Stimulated activated CD8-positive, alpha-beta memory T cell treated with anti-CD3 and anti-CD28 coated beads, Interleukin-7, amount 100 ng/mL, for 4 hours (primary cell): ENCODE measurements around the gene FOXJ2.
"Not testable (repeated sequence)": the region's sequence is repeated elsewhere in the genome, so short reads cannot be mapped to it uniquely, and the experiment has no call there.

Experiments
- DNase-seq, 2 donors: peaks; one replicate each; pipeline ENCODE4 v3.0.0-alpha.2; 2020; ENCODE audit warnings: low read depth in 2 of 2

FOXJ2 gene

DNA sequence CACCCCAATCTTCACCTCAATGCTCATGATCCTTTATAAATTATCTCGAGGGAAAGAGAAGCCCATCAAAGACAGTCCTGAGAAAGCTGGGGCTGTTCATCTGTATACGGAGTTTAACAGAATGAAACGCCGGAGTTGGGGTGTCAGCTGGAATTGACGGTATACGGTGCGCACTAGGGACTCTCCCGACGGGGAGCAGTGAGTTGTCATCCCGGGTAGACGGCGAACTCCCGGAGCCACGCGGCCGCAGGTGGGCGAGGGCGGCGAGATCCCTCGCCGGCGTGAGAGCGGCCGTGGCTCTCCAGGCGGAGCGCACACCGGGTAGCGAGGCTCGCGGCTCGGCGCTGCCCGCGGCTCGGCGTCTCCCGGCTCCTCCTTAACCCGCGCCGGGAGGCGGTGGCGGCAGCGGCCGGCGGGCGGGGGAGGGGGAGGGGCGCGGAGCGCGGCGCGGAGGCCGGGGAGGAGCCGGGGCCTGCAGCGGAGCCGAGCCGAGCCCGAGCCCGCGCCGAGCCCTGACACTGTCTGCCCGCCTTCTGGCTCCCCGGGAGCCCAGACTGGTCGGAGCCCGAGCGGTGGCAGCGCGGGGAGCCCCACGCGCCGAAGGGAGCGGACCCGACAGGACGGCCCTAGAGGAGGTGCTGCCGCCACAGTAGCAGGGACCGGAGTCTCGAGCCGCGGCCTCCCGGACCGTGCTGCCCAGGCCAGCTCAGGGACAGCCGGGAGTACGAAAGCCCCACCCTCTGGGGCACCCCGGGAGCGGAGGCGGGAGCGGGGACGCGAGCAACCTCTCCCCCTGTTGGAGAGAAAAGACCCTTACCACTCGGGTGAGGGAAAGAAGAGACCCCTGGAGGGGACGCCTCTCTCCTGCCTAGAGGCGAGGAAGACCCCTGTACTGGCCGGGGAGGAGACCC, at the start of gene FOXJ2:
TSS of gene FOXJ2 (plus strand) at position 475 of the 911 bp plus-strand sequence. CDS start 7,117 bp downstream, outside the sequence.
- DNase-seq = peak; percentile 40 to 80

- not testable (repeated sequence) for DNase-seq
Measured at GRCh38 chr12:7983019-7983418, 49.5 kb upstream of the FOXJ2 start.

- DNase-seq = not testable (repeated sequence)
Measured at GRCh38 chr12:7983460-7983859, 49.1 kb upstream of the FOXJ2 start.

GRCh38 chr12:7984900-7985299, 47.6 kb upstream of the FOXJ2 start:
- DNase-seq = no peak

GRCh38 chr12:7985802-7986418, 46.6 kb upstream of the FOXJ2 start:
- DNase-seq = no peak

DNA sequence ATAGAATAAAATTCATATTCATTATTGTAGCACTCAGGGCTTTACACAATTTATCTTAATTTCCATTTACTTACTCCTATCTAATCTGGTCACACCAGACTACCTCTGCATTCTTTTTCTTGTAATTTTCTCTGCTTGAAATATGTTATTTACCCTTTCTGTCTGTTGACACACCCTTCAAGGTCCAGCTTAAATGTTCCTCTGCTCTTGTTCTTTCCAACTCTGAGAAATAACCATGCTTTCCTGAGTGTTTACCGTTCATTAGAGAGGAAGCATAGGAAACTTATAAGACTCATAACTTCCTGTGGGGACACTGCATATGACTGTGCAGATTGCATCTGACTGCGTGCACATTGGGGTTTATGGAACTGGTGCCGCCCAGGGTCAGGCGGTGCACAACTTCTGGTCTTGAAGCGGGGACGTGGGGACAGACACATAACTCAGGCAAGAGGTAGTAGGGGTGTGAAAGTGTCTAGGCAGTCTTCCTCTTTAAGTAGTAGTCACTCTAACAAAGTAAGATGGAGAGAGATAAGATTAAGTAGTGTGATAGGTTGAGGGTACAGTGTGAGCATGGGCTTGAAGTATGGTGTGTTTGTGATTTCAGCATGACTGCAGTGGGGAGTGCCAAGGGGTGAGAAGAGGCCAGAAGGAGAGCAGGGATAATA, 42.6 kb upstream of the FOXJ2 start:
- peak; percentile 43 to 59 for DNase-seq

DNA sequence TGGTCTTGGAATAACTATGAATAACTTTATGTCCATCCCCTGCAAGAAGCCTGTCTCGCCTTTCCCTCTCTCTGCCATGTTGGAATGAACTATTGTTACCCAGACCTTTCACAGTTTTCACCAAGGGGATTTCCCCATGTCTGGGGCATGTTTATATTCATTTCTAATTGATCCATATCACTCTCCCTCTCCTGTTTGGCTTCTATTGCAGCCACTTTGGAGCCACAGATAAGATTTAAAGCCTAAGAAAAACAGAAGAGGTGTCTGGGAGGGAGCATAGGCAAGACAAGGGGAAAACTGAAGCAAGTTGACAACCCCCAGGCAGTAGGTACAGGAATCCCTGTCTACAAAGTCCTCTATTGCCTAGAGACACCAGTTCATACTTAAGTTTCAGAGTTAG, 41.0 kb upstream of the FOXJ2 start:
- no peak for DNase-seq

DNA sequence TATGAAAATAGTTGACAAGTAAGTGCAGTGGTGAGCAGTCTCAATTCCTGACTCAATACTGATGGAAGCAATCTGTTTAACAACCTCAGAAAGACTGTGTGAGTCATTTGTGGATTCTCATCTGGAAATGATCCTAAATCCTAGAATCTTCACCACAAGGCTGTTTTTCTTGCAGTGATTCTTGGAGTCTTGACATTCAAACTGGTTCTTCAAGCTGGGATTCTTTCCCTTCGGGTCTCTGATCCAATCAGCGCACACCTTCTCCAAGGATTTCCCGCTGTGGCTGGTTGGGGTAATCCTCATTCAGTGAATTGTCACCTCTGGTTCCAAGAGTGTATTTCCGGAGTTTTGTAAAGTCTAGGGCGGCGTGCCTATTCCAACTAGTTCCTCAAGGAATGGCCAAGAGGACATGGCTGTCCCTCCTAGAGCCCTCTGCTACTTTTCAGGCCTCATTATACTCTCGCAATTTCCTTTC, 37.7 kb upstream of the FOXJ2 start:
- no peak for DNase-seq

- peak; percentile 80 to 92 for DNase-seq
Measured at GRCh38 chr12:7995266-7995963, 37.1 kb upstream of the FOXJ2 start.

GRCh38 chr12:8000827-8001226, 31.7 kb upstream of the FOXJ2 start:
- DNase-seq = not testable (repeated sequence)

- not testable (repeated sequence) for DNase-seq
Measured at GRCh38 chr12:8001496-8001895, 31.0 kb upstream of the FOXJ2 start.

- DNase-seq = not testable (repeated sequence)
Measured at GRCh38 chr12:8004897-8005296, 27.6 kb upstream of the FOXJ2 start.

DNA sequence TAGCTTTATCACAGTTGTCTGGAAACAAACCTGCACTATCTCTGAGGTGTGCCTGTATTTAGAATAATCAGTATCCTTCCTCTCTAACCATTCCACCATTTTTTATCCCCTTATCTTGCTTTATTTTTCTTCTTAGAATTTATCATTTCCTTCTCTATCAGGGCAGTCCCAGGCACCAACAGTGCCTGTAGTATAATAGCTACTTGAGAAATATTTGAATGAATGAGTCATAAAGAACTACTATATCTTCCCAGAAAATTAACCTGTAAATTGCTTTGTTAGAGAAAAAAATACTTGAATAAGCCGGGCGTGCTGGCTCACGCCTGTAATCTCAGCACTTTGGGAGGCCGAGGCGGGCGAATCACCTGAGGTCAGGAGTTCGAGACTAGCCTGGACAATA, 21.2 kb upstream of the FOXJ2 start:
- no peak for DNase-seq

- DNase-seq = no peak
Measured at GRCh38 chr12:8012651-8013309, 19.7 kb upstream of the FOXJ2 start.

- no peak for DNase-seq
Measured at GRCh38 chr12:8014836-8015235, 17.7 kb upstream of the FOXJ2 start.

GRCh38 chr12:8018213-8018612, 14.3 kb upstream of the FOXJ2 start:
- not testable (repeated sequence) for DNase-seq

DNA sequence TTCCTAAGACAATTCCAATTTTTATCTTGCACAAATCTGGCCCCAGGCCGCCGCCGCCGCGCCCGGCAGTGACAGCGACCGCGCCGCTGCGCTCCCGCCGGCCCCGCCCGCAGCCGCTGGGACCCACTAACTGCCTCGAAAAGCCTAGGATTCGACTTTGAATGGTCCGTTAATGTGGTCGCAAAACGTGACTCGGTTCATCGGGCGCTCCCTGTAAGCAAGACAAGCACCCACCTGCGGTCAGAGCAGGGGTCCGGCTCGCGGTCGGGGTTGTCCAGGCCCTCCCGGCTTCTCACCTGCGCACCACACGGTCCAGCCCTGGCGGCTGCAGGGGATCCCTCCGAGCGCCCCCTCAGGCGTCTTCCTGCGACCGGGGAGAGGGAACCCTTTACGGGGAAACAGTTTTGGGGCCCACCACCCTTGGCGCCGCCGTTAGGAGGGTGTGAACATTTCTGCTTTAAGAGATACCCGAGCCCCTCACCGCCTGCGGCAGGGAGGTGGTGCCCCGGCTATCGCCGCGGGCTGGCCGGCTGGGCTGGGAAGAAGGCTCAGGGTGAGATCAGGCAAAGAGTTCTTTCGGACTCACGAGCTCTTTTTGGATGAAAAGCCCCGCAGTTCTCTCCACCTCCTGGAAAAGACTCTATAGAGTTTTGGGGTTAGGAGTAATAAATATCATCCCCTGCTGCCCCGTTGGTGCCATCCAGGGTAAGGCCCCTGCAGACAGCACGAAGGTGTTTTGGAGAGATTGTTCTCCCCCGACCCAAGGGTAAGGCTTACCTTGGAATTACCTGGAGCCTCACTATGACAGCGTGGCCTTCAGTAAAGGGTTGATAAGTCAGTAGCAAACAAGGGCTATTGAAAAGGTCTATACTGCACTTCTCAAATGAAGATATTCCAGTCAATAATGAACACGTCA, 13.6 kb upstream of the FOXJ2 start:
- no peak for DNase-seq

DNA sequence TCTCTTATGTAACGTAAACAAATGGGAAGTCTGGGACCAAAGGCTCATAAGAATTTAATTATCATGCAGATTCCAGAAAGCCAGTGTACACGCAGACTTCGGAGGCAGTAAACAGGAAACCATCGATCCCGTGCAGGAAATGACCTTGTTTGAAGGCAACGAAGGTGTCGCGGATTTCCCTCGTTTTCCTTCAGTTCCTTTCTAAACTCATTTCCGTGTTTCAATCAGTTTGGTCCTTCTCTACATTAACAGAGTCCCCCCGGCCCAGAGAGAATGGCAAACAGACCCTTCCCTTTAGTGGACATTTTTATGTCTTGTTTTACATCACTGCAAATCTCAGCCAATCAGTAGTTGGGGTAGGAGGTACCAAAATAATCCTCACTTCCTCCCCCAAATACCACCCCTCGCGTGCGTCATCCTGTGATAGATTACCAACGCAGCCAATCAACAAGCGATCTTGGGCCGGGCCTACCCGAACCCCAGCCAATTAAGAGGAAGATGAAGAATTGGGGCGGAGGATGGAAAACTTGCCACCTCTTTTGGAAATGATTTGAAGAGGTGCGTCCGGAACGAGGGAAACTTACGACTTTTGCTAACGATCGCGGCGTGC, 6.1 kb upstream of the FOXJ2 start:
- peak; percentile 90 to 98 for DNase-seq

- no peak for DNase-seq
Measured at GRCh38 chr12:8027856-8028255, 4.7 kb upstream of the FOXJ2 start.

DNA sequence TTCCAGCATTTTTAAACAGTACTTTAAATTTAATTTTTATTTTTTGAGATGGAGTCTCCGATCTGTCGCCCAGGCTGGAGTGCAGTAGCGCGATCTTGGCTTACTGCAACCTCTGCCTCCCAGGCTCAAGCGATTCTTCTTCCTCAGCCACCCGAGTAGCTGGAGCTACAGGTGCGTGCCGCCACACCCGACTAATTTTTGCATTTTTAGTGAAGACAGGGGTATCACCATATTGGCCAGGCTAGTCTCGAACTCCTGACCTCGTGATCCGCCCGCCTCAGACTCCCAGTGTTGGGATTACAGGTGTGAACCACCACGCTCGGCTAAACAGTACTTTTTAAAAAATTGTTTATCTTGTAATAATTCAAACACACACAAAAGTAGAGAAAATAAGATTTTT, 4.2 kb upstream of the FOXJ2 start:
- no peak for DNase-seq
